NCI-H2227 treated with DMSO at 0.1 percent for 48 hours (cell line): ENCODE data around the gene SLC6A12.

Experiments
- DNase-seq: peaks from one replicate; lab custom pipeline; 2025; lab: John Stamatoyannopoulos, UW

The SLC6A12 gene

GRCh38 chr12:215116-215515 lies 1.2 kb upstream of the SLC6A12 start:
- DNase-seq, result no peak

GRCh38 chr12:213527-213932 lies 427 bp downstream of the SLC6A12 start:
- no peak for DNase-seq

- DNase-seq, result no peak
Observed at GRCh38 chr12:212715-213526, 1.0 kb downstream of the SLC6A12 start.

- DNase-seq, result no peak
Observed at GRCh38 chr12:212415-212714, 1.6 kb downstream of the SLC6A12 start.

DNA sequence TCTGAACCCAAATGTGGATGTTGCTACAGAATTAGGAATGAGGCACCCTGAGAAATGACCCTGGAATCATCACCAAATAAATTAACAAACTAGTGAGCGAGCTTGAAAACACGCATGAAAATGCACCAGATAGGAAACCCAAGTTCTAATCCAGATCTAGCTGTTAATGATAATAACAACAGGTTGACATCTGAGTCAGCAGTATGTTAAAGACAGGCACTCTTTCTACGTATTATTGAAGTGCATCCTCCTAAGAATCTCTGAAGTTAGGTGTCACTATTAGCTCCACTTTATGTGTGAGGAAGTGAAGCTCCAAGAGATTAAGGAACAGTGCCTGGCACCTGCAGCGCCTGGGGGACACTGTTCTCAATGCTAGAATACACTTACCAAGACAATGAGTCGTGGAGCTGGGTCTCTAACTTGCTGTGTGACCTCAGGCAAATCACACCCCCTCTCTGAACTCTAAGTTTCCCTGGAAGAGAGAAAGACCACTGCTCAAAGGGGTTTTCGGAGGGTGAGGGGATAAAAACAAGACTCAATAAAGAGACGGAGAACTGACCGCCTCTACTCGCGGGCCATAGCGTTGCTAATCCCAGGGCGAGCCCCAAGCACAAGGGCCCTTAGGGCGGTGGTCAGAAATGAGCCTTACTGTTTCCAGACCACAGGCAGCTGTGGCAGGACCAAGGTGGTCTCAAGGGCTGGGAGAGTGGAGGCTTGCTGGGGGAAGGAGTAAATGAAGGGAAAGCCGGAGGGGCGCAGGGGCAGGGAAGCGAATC lies 2.1 kb downstream of the SLC6A12 start:
- DNase-seq, result no peak

- no peak for DNase-seq
Observed at GRCh38 chr12:211142-211465, 2.9 kb downstream of the SLC6A12 start.

DNA sequence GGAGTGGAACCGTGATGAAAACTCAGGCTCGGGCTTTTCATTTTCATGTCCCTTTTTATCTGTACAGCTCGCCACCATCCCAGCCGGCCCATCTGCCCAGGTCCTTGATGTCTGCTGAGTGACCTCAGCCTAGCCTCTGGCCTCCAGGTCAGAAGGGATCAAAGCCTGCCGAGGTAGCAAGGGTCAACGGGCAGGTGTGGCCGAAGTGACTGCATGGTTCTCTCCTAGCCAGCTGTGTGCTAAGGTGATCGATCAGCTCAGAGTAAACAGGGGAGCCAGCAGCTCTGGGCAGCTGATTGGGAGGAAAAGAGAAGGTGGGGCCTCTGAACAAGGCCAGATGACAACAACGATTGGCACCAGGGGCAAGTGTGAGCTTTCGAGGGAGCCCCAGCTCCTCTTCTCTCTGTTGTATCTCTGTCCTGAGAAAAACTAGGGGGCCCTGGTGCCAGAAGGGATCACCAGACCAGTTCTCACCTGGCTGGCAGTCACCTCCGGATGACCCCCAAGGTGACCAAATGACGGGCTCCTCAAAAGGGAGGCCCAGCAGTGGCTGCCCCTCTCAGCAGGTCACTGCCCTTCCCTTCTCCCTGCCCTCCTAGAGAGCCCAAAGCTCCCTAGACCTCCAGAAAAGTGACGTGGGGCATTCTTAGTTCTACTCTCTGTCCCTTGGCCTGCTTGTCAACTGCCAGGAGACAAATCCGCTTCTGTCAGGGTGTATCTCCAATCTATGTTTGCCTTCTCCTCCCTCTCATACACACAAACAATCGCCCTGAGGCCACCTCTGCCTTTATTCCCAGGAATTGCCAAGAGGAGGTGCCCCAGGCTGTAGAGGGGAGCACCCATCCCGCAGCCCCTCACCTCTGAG lies 3.4 kb downstream of the SLC6A12 start:
- no peak for DNase-seq

GRCh38 chr12:209851-210250 lies 4.1 kb downstream of the SLC6A12 start:
- DNase-seq, result no peak

DNA sequence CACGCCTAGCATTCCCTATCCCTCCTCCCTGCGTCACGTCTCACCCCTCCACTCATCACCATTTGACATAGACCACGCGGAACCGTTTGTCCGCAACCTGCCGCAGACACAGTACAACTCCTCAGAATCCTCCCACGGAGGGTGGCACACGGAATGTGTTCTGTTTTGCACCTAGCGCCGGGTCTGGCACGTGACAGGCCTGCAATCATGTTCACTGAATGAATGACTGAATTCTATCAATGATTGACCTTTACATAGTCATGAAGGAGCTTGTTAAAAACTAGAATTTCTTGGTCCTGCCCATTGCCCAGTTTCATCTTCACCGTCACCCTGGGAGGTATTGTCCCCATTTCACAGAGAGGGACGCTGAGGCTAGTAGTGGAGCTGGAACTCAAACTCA lies 4.7 kb downstream of the SLC6A12 start:
- no peak for DNase-seq

DNA sequence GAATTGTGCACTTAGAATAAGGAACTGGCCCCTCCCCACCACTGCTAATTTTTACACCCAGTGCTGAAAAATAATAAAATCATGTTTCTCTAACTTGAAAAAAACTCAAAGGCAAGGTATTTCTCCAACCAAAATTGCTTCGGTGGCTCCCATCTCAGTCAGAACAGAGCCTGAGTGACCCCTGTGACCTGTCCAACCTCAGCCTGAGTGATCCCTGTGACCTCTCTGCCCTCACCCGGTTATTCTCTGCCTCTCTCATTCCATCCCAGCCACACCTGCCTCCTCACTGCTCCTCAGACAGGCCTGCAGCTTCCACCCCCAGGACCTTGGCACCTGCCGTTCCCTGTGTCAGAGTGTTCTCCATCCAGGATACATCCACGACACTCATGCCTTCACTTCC lies 5.1 kb downstream of the SLC6A12 start:
- no peak for DNase-seq

DNA sequence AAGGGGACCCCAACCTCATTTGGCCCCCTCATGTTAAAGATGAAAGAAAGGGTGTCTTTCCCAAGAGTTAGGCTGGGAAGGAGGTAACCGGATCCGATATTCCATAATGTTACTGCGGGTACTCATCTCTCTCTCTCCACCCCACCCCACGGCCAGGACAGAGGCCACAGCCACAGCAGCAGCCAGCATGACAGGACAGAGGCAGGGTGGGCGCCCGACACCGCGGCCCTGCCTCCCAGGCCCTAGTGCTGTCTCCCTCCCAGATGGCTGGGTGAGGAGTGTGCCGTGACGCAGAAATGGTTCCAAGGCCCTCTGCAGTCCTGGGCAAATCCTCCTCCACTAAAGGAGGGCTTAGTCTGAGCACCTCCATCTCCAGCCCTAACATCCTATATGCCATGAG lies 6.2 kb downstream of the SLC6A12 start:
- DNase-seq, result no peak

DNA sequence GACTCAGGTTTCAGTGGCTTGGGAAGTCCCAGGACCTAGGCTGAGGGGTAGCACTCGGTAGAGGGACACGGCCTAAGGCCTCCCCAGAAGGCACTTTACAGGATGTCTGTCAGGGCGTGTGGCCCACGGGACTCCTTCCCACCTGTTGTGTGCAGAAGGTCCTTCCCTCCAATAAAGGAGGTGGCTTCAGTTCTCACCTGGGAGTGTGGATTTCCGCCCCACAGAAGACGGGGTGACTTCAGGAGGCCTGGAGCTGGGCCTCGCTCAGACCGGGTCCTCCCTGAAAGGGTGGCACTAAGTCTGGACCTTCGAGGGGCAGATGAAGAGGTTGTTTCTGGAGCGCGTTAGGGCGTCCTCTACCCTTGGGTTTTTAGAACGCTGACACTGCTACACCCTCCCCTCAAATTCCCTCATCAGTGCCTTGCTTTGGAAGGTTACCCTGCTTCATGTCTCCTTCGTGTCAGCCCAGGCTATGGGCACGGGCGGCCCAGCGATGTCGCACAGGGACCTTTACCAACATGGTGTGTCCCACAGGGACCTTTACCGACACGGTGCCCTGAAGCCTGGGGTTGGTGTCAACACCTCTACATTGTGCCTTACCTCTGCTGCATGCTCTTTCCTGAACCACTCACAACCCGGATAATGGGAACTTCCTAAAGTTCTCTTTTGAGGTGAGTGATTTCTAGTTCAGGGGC lies 7.1 kb downstream of the SLC6A12 start:
- no peak for DNase-seq

- no peak for DNase-seq
Observed at GRCh38 chr12:205026-205425, 8.9 kb downstream of the SLC6A12 start.

DNA sequence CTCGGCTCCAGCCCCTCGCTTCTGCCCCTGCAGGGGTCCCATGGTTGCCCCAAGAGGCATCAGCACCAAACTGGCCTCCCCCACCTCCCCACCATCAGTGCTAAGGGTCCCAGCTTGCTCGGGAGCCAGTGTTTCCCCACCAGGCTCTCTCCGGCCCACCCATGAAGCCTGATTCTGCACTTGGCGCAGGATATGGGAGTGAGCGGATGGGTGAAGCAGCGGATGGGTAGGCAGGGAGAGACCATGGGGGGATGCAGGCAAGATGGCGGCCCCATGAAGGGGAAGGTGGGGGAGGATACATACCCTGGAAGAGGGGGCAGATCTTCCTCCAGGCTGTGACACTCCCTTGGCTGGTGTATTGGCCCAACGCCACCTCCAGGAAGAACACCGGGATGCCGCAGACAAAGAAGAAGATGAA lies 9.7 kb downstream of the SLC6A12 start:
- no peak for DNase-seq

DNA sequence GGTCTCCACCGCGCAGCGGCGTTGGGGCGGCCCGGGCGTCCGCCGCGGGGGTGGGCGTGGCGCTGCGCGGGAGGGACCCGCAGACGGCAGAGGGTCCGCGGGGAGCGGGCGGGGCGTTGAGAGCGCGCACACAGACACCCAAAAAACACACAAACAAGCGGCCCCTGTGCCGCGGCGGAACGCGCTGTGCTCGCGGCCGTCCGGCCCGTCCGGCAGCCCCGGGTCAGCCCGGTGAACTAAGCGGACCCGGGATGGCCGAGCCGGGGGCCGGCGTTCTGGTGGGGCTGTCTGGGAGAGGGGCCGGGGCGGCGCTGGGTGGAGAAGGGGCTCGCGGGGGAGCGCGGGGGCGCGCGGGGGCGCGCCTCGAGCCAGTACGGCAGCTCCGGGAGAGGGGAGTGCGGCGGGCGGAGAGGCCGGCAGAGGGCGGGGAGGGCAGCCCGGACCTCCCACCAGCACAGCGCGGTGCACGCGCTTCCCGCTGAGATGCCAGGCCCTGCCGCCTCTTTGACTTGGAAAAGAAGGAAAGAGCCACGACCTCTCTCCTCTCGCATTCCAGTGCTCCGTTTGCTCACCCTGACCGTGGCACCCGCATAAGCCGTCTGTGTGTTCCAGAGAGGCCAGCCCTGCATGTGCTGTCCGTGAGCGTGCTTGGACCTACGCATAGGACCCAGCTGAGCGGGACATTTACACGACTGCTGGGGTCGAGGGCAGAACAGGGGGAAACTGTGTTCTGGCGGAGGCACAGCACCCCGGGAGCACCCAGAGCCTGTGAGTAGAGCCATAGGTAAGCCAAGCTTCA lies 10.3 kb downstream of the SLC6A12 start:
- DNase-seq, result no peak

- no peak for DNase-seq
Observed at GRCh38 chr12:203074-203461, 10.9 kb downstream of the SLC6A12 start.

GRCh38 chr12:202081-202731 lies 11.8 kb downstream of the SLC6A12 start:
- no peak for DNase-seq

GRCh38 chr12:201361-201760 lies 12.6 kb downstream of the SLC6A12 start:
- DNase-seq, result no peak

DNA sequence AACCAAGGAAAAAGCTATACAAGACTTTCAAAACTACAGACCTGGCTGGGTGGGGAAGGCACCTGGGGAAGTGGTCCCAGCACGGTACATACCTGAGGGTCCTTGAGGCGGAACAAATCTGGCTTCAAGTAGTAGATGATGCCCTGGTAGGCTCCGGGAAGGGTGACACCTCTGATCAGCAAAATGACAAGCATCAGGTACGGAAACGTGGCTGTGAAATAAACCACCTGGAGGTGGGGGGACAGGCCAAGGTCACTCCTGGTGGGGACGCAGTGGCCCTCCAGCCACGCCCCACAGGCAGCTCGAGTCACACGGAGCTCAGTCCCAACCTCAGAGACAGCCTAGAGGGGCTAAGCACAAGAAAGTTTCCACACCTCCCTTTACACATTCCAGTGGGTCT lies 15.3 kb downstream of the SLC6A12 start:
- DNase-seq, result no peak

- no peak for DNase-seq
Observed at GRCh38 chr12:197911-198695, 15.9 kb downstream of the SLC6A12 start.
